HEK293T (cell line): ENCODE measurements around the gene RPH3AL.

Source experiments
- ELF4 ChIP-seq: fragments of 450-650 bp; IDR thresholded peaks from 2 replicates; pipeline ENCODE4 v1.6.1; 2017; ENCODE audit warnings: antibody characterized with exemption
- FOXA1 ChIP-seq: fragments of 450-650 bp; IDR thresholded peaks from 2 replicates; pipeline ENCODE4 v1.6.1; 2016; ENCODE audit warnings: mild to moderate bottlenecking
- FOXK2 ChIP-seq: fragments of 450-650 bp; IDR thresholded peaks from 2 replicates; pipeline ENCODE4 v1.6.1; 2016; ENCODE audit warnings: mild to moderate bottlenecking
- FOXM1 ChIP-seq: fragments of 450-650 bp; IDR thresholded peaks from 2 replicates; pipeline ENCODE4 v1.6.1; 2017; ENCODE audit warnings: mild to moderate bottlenecking, borderline replicate concordance
- LEF1 ChIP-seq: fragments of 450-650 bp; IDR thresholded peaks from 2 replicates; pipeline ENCODE4 v1.6.1; 2017; ENCODE audit warnings: mild to moderate bottlenecking, borderline replicate concordance
- NFRKB ChIP-seq: fragments of 450-650 bp; IDR thresholded peaks from 2 replicates; pipeline ENCODE4 v1.6.1; 2016; ENCODE audit warnings: mild to moderate bottlenecking, moderate library complexity
- SP1 ChIP-seq: fragments of 450-650 bp; IDR thresholded peaks from 2 replicates; pipeline ENCODE4 v1.6.1; 2017
- SUZ12 ChIP-seq: fragments of 450-650 bp; IDR thresholded peaks from 2 replicates; pipeline ENCODE4 v1.6.1; 2016; ENCODE audit warnings: mild to moderate bottlenecking
- TARDBP ChIP-seq: fragments of 450-650 bp; IDR thresholded peaks from 2 replicates; pipeline ENCODE4 v1.6.1; 2016
- TF ChIP-seq, protein P1 (sequence below): fragments of 450-650 bp; IDR thresholded peaks from 2 replicates; pipeline ENCODE4 v1.6.1; 2016

DNA sequence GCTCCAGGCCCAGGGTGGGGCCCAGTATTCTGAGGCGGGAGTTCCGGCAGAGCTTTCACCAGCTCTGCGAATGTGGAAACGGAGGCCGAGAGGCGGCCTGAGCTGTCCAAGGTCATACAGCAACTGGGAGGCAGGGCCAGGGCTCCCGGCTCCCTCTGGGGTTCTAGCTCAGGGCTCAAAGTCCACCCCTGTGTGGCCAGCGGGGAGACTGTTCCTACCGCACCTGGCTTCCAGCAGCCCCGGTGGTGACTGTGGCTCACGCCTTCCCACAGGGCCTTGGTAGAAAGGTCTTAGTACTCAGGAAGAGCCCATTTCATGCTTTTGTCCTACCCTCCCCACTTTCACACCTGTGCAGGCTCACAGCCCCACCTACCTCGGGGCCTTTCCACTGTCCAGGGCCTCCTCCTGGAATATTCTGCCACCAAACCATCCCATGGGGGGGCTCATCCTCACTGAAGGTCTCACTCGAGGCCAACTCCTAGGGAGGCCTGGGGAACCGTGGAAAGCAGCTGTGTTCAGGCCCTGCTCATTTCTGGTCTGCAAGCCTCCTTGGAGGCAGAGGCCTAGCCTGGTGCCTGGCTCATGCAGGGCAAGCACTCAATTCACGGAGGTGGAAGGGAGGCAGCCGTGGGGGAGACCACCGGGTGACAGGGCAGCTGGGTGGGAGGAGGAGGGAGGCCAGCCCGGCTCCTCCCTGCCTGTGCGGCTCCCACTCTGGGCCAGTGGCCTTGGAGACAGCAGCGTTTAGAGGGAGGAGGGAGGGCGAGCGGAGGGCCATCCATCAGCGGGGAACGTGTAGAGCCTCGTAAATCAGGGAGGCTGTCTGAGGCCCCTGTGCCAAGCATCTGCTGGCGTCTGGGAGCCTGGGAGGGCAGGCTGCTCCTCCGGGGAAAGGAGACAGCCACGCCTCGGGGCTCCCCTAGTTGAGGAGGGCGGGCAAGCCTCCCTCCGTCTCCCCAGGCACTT, 158.5 kb downstream of the RPH3AL start:
- no peak for TF ChIP-seq ELF4
- no peak for TF ChIP-seq NFRKB
- TF ChIP-seq FOXA1, result no peak
- no peak for TF ChIP-seq FOXK2
- TF ChIP-seq TARDBP, result no peak
- TF ChIP-seq FOXM1, result no peak
- no peak for TF ChIP-seq LEF1
- TF ChIP-seq, protein P1, sequence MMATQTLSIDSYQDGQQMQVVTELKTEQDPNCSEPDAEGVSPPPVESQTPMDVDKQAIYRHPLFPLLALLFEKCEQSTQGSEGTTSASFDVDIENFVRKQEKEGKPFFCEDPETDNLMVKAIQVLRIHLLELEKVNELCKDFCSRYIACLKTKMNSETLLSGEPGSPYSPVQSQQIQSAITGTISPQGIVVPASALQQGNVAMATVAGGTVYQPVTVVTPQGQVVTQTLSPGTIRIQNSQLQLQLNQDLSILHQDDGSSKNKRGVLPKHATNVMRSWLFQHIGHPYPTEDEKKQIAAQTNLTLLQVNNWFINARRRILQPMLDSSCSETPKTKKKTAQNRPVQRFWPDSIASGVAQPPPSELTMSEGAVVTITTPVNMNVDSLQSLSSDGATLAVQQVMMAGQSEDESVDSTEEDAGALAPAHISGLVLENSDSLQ, result peak; percentile 81
- TF ChIP-seq SP1, result no peak
- TF ChIP-seq SUZ12, result no peak
